Stimulated activated naive B cell treated with anti-CD40 and anti-IgM and Interleukin-4, amounts not matched to agents 10 μg/mL and 1 μg/mL and 100 μg/mL, for 72 hours (primary cell): ENCODE results near the gene SPPL2B.

Experiments
- ATAC-seq, 2 donors: fragments of 150-1000 bp; cut with Tn5 transposase; replicated peaks; 2 replicates each; pipeline ENCODE4 v1.10.0; 2021; ENCODE audit warnings: moderate library complexity in 1 of 2
- DNase-seq: peaks from one replicate; pipeline ENCODE4 v3.0.0; 2021
- H3K27ac Mint-ChIP-seq: one replicate; pipeline ENCODE4 v1.8.0; 2022; ENCODE audit warnings: mild to moderate bottlenecking, mixed read lengths
- H3K27me3 Mint-ChIP-seq, 2 donors: one replicate each; pipeline ENCODE4 v1.8.0; 2022; ENCODE audit warnings: mixed read lengths in 2 of 2
- H3K36me3 Mint-ChIP-seq, 2 donors: one replicate each; pipeline ENCODE4 v1.8.0; 2022; ENCODE audit warnings: mixed read lengths in 2 of 2, mild to moderate bottlenecking in 1 of 2
- H3K4me1 Mint-ChIP-seq, 2 donors: one replicate each; pipeline ENCODE4 v1.8.0; 2022; ENCODE audit warnings: mixed read lengths in 2 of 2, mild to moderate bottlenecking in 1 of 2
- H3K4me3 Mint-ChIP-seq, 2 donors: one replicate each; pipeline ENCODE4 v1.8.0; 2022; ENCODE audit warnings: mild to moderate bottlenecking in 2 of 2, mixed read lengths in 2 of 2, moderate library complexity in 1 of 2
- H3K9me3 Mint-ChIP-seq, 2 donors: one replicate each; pipeline ENCODE4 v1.8.0; 2022; ENCODE audit warnings: mixed read lengths in 2 of 2, mild to moderate bottlenecking in 1 of 2

Gene SPPL2B

GRCh38 chr19:2333807-2334211 is 5.3 kb downstream of the SPPL2B start:
- H3K27me3 Mint-ChIP-seq = no peaks in the 10 kb centered on the region
- H3K27ac Mint-ChIP-seq = peak overlapping the region; percentile 62
- DNase-seq (no peak), ATAC-seq (no peak)
- peak overlapping the region; percentile 61 to 75 for H3K4me3 Mint-ChIP-seq
- peaks cover 30 to 43% of the 10 kb centered on the region in 2 donors for H3K36me3 Mint-ChIP-seq
- H3K9me3 Mint-ChIP-seq = peaks cover 0 to 5% of the 10 kb centered on the region in 2 donors
- H3K4me1 Mint-ChIP-seq = peaks cover 64 to 82% of the 10 kb centered on the region in 2 donors

GRCh38 chr19:2334426-2334825 is 5.9 kb downstream of the SPPL2B start:
- ATAC-seq = no peak
- Mint-ChIP-seq H3K27ac (no peak overlapping the region), H3K4me1 (peaks cover 61 to 75% of the 10 kb centered on the region in 2 donors), H3K9me3 (peaks cover 0 to 5% of the 10 kb centered on the region in 2 donors), H3K27me3 (no peaks in the 10 kb centered on the region), H3K36me3 (peaks cover 29 to 38% of the 10 kb centered on the region in 2 donors), H3K4me3 (no peak overlapping the region)
- DNase-seq = no peak

GRCh38 chr19:2334986-2335846 is 6.7 kb downstream of the SPPL2B start:
- H3K4me3 Mint-ChIP-seq = no peak overlapping the region
- no peaks in the 10 kb centered on the region for H3K27me3 Mint-ChIP-seq
- H3K27ac Mint-ChIP-seq = no peak overlapping the region
- DNase-seq (no peak), ATAC-seq (no peak)
- peaks cover 0 to 5% of the 10 kb centered on the region in 2 donors for H3K9me3 Mint-ChIP-seq
- H3K4me1 Mint-ChIP-seq = peaks cover 55 to 68% of the 10 kb centered on the region in 2 donors
- peaks cover 25 to 33% of the 10 kb centered on the region in 2 donors for H3K36me3 Mint-ChIP-seq

DNA sequence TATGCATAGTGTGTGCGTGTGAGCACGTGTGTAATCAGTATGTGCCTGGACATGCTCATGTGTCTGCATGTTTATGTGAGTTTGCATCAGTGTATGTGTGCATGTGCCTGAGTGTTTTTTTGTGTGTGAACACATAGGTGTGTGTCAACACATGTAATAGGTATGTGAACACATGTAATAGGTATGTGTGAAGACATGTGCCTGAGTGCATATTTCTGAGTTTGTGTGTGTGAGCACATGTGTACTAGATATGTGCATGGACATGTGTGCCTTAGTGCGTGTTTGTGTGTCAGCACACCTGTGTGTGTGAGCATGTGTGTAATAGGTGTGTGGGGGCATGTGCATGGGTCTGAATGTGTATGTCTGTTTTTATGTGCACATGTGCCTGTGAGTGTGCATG is 7.4 kb downstream of the SPPL2B start:
- no peaks in the 10 kb centered on the region for H3K27me3 Mint-ChIP-seq
- DNase-seq = no peak
- no peak overlapping the region for H3K27ac Mint-ChIP-seq
- no peak for ATAC-seq
- H3K4me1 Mint-ChIP-seq = peaks cover 51 to 61% of the 10 kb centered on the region in 2 donors
- peaks cover 0 to 5% of the 10 kb centered on the region in 2 donors for H3K9me3 Mint-ChIP-seq
- peaks cover 25 to 33% of the 10 kb centered on the region in 2 donors for H3K36me3 Mint-ChIP-seq
- H3K4me3 Mint-ChIP-seq = no peak overlapping the region

DNA sequence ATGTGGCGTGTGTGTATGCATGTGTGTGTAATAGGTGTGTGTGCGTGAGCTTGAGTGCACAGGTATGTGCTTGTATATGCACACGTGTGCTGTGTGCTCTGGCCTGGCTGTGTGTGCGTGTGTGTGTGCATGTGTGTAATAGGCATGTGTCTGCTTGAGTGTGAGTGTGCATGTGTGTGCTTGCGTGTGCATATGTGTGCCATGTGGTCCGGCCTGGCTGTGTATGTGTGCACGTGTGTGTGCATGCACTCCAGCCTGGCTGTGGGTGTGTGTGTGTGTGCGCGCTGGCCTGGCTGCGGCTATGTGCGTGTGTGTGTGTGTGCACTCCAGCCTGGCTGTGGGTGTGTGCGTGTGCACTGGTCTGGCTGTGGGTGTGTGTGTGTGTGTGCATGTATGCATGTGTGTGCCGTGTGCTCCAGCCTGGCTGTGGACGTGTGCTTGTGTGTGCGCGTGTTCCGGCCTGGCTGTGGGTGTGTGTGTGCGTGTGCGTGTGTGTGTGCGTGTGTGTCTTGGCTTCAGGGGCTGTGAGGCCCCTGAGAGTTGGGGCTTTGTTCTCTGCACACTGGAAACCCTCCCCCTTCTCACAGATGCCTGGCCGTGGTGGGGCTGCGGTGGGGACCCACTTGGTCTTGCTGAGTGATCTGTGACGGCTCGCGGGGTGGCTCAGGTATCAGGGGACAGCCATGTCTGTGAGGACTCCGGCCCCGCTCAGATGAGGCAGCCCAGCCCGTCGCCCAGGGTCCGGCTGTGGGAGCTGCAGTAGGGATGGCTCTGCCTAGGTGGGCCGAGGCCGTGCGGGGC is 8.2 kb downstream of the SPPL2B start:
- Mint-ChIP-seq H3K4me3 (no peak overlapping the region), H3K36me3 (peaks cover 28 to 33% of the 10 kb centered on the region in 2 donors), H3K27ac (no peak overlapping the region), H3K9me3 (peaks cover 0 to 5% of the 10 kb centered on the region in 2 donors), H3K27me3 (no peaks in the 10 kb centered on the region), H3K4me1 (peaks cover 43 to 52% of the 10 kb centered on the region in 2 donors)
- DNase-seq (no peak), ATAC-seq (no peak)

- Mint-ChIP-seq H3K27ac (peak overlapping the region; percentile 62), H3K4me3 (no peak overlapping the region), H3K27me3 (no peaks in the 10 kb centered on the region), H3K4me1 (peaks cover 37 to 47% of the 10 kb centered on the region in 2 donors), H3K36me3 (peaks cover 28 to 33% of the 10 kb centered on the region in 2 donors), H3K9me3 (peaks cover 0 to 5% of the 10 kb centered on the region in 2 donors)
- ATAC-seq = no peak
- DNase-seq = no peak
Observed at GRCh38 chr19:2337329-2337707, 8.8 kb downstream of the SPPL2B start.

- H3K4me1 Mint-ChIP-seq = peaks cover 32 to 40% of the 10 kb centered on the region in 2 donors
- ATAC-seq (no peak), DNase-seq (no peak)
- no peaks in the 10 kb centered on the region for H3K27me3 Mint-ChIP-seq
- no peak overlapping the region for H3K4me3 Mint-ChIP-seq
- peaks cover 0 to 5% of the 10 kb centered on the region in 2 donors for H3K9me3 Mint-ChIP-seq
- no peak overlapping the region for H3K27ac Mint-ChIP-seq
- H3K36me3 Mint-ChIP-seq = peaks cover 28 to 33% of the 10 kb centered on the region in 2 donors
Observed at GRCh38 chr19:2338055-2338615, 9.7 kb downstream of the SPPL2B start.

DNA sequence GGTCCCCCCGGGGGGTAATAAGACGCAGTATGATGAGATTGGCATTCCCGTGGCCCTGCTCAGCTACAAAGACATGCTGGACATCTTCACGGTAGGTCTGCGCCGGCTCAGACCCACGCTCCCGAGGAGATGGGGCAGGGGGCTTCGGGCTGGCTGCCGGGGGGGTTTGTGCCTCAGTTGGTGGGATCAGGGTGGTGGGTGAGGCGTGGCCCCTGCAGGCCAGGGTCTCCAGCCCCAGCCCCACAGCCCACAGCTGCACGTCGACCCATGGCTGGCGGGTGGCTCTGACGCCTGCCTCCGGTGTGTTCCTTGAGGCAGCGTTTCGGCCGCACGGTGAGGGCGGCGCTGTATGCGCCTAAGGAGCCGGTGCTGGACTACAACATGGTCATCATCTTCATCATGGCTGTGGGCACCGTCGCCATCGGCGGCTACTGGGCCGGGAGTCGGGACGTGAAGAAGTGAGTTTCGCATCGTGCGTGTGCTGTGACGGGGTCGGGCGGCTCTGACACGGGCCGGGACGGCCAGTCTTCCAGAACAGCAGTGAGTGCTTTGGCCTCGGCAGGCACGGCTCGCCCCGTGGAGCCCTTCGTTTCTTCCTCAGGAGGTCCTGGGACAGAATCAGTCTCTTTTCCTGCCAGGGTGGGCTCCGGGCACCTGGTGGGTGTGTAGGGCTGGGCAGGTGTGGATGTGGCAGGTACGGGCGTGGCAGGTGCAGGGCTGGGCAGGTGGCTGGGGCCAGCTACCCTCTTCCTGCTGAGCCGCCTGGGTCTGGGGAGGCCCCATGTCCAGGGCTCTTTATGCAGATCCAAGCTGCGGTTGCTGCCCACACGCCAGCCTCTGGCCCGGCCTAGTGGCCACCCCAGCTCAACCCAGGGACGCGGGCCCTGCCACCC is 10.5 kb downstream of the SPPL2B start:
- DNase-seq (no peak), ATAC-seq (no peak)
- Mint-ChIP-seq H3K27ac (no peak overlapping the region), H3K4me1 (peaks cover 25 to 31% of the 10 kb centered on the region in 2 donors), H3K4me3 (no peak overlapping the region), H3K36me3 (peaks cover 28 to 33% of the 10 kb centered on the region in 2 donors), H3K27me3 (no peaks in the 10 kb centered on the region), H3K9me3 (peaks cover 0 to 5% of the 10 kb centered on the region in 2 donors)

DNA sequence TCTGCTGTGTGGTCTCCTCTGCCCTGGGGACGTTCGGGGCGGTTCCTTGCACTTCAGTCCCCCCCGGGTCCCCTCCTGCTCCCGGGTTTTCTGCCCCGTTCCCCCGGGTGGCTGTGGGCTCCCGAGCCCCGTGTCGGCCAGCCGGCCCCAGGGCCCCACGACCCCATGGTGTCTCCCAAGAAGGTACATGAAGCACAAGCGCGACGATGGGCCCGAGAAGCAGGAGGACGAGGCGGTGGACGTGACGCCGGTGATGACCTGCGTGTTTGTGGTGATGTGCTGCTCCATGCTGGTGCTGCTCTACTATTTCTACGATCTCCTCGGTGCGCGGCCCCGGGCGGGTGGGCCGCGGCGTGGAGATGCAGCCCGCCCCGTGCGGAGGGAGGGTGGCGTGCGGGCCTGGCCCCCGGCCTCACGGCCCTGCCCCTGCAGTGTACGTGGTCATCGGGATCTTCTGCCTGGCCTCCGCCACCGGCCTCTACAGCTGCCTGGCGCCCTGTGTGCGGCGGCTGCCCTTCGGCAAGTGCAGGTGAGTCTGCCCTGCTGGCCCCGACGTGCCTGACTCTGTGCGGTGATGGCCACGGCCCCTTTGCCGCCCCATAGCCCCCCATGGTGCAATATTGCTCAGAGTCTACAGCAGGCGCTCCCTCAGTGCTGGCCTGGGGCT is 11.3 kb downstream of the SPPL2B start:
- Mint-ChIP-seq H3K36me3 (peaks cover 25 to 34% of the 10 kb centered on the region in 2 donors), H3K27ac (no peak overlapping the region), H3K27me3 (no peaks in the 10 kb centered on the region), H3K4me1 (peaks cover 19 to 23% of the 10 kb centered on the region in 2 donors), H3K4me3 (no peak overlapping the region), H3K9me3 (peaks cover 0 to 5% of the 10 kb centered on the region in 2 donors)
- no peak for DNase-seq
- ATAC-seq = no peak

DNA sequence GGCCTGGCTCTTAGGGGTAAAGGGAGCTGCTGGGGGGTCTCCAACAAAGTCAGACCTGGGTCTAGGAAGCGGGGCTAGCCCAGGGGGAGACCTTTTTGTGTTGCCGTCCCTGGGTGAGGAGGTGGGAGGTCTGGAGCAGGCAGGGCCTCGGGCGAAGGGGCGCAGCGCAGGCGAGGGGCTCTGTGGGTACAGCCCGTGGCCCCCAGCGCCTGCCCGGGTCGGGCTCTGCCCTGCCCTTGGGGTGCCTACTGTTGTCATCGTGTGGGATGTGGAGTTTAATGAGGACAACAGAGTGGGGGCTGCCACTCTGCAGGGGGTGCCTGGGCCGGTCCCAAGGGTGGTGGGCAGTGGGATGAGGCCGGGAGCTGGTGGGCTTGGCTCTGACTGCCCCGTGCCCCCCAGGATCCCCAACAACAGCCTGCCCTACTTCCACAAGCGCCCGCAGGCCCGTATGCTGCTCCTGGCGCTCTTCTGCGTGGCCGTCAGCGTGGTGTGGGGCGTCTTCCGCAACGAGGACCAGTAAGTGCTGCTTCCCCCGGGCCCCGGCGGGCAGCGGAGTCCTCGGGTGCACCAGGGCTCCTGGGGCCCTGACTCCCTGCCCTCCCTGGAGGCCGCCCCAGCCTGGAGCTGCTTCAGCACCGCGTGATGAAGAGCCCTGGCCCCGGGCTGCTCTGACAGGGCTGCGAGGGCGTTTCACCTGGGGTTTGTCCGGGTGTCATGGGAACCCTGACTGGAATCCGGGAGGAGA is 12.2 kb downstream of the SPPL2B start:
- Mint-ChIP-seq H3K4me3 (no peak overlapping the region), H3K27ac (no peak overlapping the region), H3K9me3 (peaks cover 0 to 1% of the 10 kb centered on the region in 2 donors), H3K36me3 (peaks cover 23 to 32% of the 10 kb centered on the region in 2 donors), H3K4me1 (peaks cover 14 to 19% of the 10 kb centered on the region in 2 donors), H3K27me3 (no peaks in the 10 kb centered on the region)
- ATAC-seq = no peak
- no peak for DNase-seq

DNA sequence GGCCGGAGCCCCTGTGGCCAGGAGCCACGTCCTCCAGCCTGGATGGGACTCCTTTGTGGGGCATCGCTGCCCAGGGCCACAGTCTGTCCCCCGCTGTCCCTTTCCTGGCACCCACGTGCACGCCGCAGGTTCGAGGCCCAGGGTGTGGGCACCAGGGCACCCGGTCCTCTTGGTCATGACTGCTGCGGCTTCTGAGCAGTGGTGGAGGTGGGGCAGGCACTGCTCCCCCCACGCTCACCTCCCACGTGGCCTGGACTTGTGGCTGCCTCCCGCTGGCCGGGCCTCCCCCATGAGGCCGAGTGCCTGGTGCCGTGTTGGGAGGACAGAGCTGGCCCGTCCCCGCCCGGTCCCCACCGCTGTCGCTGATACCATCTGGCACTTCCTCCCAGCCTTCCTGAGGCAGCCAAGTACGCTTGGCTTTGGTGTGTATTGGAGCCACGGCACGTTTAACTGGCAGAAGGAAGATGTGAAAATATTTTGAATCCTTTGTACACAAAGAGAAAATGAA is 12.8 kb downstream of the SPPL2B start:
- Mint-ChIP-seq H3K27ac (no peak overlapping the region), H3K4me3 (no peak overlapping the region)

GRCh38 chr19:2341982-2342381 is 13.5 kb downstream of the SPPL2B start:
- H3K4me3 Mint-ChIP-seq = no peak overlapping the region
- peaks cover 4 to 8% of the 10 kb centered on the region in 2 donors for H3K4me1 Mint-ChIP-seq
- no peak overlapping the region for H3K27ac Mint-ChIP-seq
- DNase-seq (no peak), ATAC-seq (no peak)
- no peaks in the 10 kb centered on the region for H3K27me3 Mint-ChIP-seq
- H3K9me3 Mint-ChIP-seq = no peaks in the 10 kb centered on the region
- H3K36me3 Mint-ChIP-seq = peaks cover 11 to 25% of the 10 kb centered on the region in 2 donors

More for the DNA sequence above, 12.8 kb downstream of the SPPL2B start:
- no peaks in the 10 kb centered on the region for H3K9me3 Mint-ChIP-seq
- H3K36me3 Mint-ChIP-seq = peaks cover 16 to 29% of the 10 kb centered on the region in 2 donors
- DNase-seq (no peak), ATAC-seq (no peak)
- H3K27me3 Mint-ChIP-seq = no peaks in the 10 kb centered on the region
- peaks cover 9 to 13% of the 10 kb centered on the region in 2 donors for H3K4me1 Mint-ChIP-seq
